Nucleus accumbens (tissue), 56 donors: ENCODE data around the gene NAA60.
A peak's percentile ranks its signal among the peaks of the same experiment; 100 is the strongest.
"Not testable (repeated sequence)": the region's sequence is repeated elsewhere in the genome, so short reads cannot be mapped to it uniquely, and the experiment has no call there.

Source experiments
- DNase-seq, 56 donors: peaks; one replicate each; lab custom pipeline; 2025; lab: John Stamatoyannopoulos, UW

Gene NAA60

GRCh38 chr16:3460585-3460984, 17.1 kb downstream of the NAA60 start:
- DNase-seq, result no peak

GRCh38 chr16:3461151-3461550, 17.7 kb downstream of the NAA60 start:
- no peak for DNase-seq

- DNase-seq, result no peak
These were observed 21.8 kb downstream of the NAA60 start for GRCh38 chr16:3465301-3465700.

- DNase-seq, result peak in 14 of 56 donors; percentile 7 to 51 (median 38)
These were observed 22.6 kb downstream of the NAA60 start for GRCh38 chr16:3465911-3466584.

GRCh38 chr16:3467182-3467581, 23.7 kb downstream of the NAA60 start:
- no peak for DNase-seq

- DNase-seq, result no peak
These were observed 24.4 kb downstream of the NAA60 start for GRCh38 chr16:3467921-3468320.

- DNase-seq, result no peak
These were observed 25.0 kb downstream of the NAA60 start for GRCh38 chr16:3468501-3468900.

GRCh38 chr16:3469736-3470135, 26.3 kb downstream of the NAA60 start:
- no peak for DNase-seq

- DNase-seq, result no peak
These were observed 27.2 kb downstream of the NAA60 start for GRCh38 chr16:3470723-3471122.

GRCh38 chr16:3471518-3472176, 28.2 kb downstream of the NAA60 start:
- no peak for DNase-seq

- DNase-seq, result no peak
These were observed 29.6 kb downstream of the NAA60 start for GRCh38 chr16:3472878-3473595.

GRCh38 chr16:3473596-3473943, 30.1 kb downstream of the NAA60 start:
- not testable (repeated sequence) for DNase-seq

- DNase-seq, result no peak
These were observed 30.8 kb downstream of the NAA60 start for GRCh38 chr16:3474136-3474779.

GRCh38 chr16:3474870-3475269, 31.4 kb downstream of the NAA60 start:
- DNase-seq, result not testable (repeated sequence)

- no peak for DNase-seq
These were observed 32.3 kb downstream of the NAA60 start for GRCh38 chr16:3475604-3476375.

- no peak for DNase-seq
These were observed 32.9 kb downstream of the NAA60 start for GRCh38 chr16:3476409-3476808.

GRCh38 chr16:3478242-3478925, 34.9 kb downstream of the NAA60 start:
- no peak for DNase-seq

- DNase-seq, result peak in 18 of 56 donors; percentile 13 to 63 (median 36)
These were observed 36.3 kb downstream of the NAA60 start for GRCh38 chr16:3479654-3480216.

GRCh38 chr16:3480901-3481695, 37.6 kb downstream of the NAA60 start:
- DNase-seq, result peak in 3 of 56 donors; percentile 4 to 34 (median 29)
